ENCODE measurements around the gene DTD1.

Gene DTD1

GRCh38 chr20:18666803-18667415 lies 79.1 kb downstream of the DTD1 start:
- no peak for DNase-seq

GRCh38 chr20:18669241-18670019 lies 81.6 kb downstream of the DTD1 start:
- DNase-seq, result no peak

DNA sequence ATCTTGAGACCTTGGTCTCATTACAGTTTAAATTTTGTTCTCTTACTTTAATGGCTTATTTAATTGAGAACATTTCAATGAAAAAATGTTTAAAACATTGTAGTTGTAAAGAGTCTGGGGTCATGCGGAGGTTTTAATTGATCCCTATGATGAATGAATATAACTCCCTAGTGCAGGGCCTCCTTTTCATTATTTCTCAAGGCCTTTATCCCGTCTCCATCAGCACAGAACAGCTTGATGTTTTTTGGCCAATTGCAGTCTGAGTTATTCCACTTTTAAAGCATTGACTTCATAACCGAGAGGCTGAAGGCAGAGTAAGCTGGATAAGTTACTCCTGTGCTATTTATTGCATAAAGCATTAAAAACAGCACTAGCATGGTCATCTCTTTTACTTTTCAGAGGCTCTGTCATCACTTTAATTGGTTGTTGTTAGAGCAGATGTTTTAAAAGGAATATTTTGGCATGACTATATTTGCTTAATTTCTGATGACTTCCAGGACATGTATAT lies 83.4 kb downstream of the DTD1 start:
- DNase-seq, result no peak

DNA sequence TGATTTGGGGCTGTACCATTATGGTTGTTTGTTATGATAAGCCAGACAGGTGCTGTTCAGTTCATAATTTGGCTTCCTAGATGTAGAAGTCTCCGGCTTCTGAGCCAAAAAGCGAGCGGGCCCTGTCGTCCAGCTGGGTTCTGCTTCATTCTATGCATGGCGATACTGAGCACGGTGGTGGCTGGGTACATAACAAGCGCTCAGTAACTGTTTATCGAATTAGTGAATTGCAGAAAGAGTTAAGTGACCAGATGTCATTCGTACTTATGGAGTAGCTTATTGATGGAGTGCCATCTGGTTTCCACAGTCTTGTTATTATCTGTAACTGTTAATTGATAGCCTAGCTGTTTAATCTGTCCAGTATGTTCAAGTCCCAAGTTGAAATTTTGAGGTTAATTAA lies 85.0 kb downstream of the DTD1 start:
- DNase-seq, result no peak

GRCh38 chr20:18676396-18676795 lies 88.5 kb downstream of the DTD1 start:
- DNase-seq, result no peak

- no peak for DNase-seq
Observed at GRCh38 chr20:18677126-18677525, 89.3 kb downstream of the DTD1 start.

GRCh38 chr20:18678549-18679419 lies 90.9 kb downstream of the DTD1 start:
- DNase-seq, result no peak

GRCh38 chr20:18683839-18684238 lies 96.0 kb downstream of the DTD1 start:
- no peak for DNase-seq

DNA sequence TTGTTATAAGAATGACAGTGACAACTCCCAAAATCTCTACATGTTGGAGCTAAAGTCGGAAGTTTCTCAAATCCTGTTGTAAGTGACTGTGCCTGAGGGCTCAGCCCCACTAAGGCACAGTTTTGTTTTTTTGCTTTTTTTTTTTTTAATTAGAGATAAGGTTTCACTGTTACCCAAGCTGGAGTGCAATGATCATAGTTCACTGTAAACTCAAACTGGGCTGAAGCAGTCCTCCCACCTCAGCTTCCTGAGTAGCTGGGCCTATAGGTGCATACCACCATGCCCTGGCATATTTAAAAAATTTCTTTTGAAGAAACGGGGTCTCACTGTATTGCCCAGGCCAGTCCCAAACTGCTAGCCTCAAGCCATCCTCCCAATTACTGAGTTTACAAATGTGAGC lies 96.9 kb downstream of the DTD1 start:
- DNase-seq, result no peak

DNA sequence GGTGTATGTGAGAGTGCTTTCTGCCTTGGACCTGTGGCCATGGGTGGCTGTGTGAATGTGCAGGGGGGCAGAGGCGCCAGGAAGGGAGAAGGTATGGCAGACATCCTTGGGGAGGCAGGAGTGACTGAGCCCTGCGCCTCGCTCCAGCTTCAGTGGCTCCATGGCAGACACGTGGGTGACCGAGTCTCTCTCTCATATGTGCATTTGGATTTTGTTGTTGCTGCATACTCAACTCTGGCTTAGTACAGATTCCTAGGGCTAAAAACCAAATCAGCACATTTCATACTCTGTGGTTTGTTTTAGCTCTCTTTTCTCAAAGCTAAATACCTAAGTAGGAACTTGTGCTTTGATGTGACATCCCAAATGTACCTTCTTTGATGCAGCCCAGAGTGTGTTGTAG lies 97.6 kb downstream of the DTD1 start:
- DNase-seq, result no peak

GRCh38 chr20:18686696-18687095 lies 98.8 kb downstream of the DTD1 start:
- DNase-seq, result no peak

DNA sequence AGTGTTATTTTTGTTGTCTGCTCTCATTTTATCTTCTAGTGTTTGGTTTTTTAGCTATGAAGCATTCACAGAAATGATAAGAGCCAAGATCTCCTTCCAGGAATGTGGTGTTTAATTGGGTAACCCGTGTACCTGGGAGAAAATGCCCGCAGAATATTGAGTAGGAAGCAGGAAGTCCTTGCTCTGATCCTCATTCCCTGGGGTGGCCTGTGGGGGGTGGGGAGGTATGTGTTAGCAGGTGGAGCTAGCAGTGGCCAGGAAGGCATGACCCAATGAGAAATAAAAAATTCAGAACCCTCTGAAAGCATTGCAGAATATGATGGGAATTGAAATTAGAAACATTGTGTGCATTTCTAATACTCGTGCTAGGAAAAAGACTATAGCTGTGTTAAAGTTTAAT lies 100.8 kb downstream of the DTD1 start:
- DNase-seq, result no peak

GRCh38 chr20:18689557-18689956 lies 101.7 kb downstream of the DTD1 start:
- no peak for DNase-seq

GRCh38 chr20:18692447-18692846 lies 104.6 kb downstream of the DTD1 start:
- no peak for DNase-seq

GRCh38 chr20:18694071-18694470 lies 106.2 kb downstream of the DTD1 start:
- no peak for DNase-seq

DNA sequence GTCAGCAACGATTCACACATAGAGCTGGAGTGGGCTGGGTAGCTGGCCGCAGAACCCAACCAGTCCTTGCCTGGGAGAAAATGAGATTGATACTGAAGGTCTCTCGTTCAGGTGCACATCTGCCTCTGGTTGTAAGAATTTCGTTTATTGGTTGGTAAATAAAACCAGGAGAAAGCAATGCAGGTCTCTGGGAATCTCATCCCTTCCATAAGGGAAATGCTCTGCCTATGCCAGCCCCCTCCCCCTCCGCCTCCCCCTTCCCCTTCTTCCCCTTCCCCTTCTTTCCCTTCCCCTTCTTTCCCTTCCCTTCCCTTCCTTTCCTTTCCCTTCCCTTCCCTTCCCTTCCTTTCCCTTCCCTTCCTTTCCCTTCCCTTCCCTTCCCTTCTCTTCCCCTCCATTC lies 107.3 kb downstream of the DTD1 start:
- no peak for DNase-seq

GRCh38 chr20:18698735-18699380 lies 111.0 kb downstream of the DTD1 start:
- no peak for DNase-seq

DNA sequence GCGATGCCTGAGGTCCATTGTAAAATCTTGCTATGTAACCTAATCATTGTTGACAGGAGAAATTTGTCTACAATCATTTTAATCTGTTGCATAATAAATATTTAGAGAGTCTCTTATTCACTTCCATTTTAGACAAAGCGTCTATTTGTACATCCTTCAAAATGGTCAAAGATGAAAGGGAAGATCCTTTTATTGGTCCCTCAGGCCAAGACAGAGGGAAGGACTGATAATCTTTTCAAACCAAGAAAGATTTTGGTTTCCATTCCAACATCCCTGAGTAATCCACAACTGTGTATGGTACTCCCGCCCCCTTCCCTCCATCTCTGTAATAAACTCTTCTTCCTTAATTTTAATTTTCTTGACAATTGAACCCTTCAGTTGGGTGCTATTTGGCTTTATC lies 114.1 kb downstream of the DTD1 start:
- no peak for DNase-seq

GRCh38 chr20:18702736-18703135 lies 114.9 kb downstream of the DTD1 start:
- no peak for DNase-seq

DNA sequence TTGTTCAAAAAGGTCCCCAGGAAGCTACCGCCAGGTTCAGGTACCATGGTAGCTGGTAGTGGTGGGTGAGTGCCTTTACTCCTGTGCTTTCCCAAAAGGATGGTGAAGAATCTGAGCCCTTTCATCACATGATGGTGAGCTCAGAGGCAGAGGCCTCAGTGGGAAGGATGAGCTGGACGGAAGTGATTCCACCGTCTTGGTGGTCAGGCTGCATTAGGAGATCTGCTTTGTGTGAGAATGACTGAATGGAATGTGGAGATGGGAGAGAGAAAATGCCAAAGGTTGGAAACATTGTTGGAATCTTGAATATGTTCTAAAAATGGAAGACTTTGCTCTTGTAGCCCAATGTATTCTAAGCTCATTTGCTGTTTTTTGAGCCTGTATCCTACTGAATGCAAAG lies 117.6 kb downstream of the DTD1 start:
- no peak for DNase-seq

- DNase-seq, result no peak
Observed at GRCh38 chr20:18705910-18706309, 118.1 kb downstream of the DTD1 start.

- no peak for DNase-seq
Observed at GRCh38 chr20:18712131-18712530, 124.3 kb downstream of the DTD1 start.

DNA sequence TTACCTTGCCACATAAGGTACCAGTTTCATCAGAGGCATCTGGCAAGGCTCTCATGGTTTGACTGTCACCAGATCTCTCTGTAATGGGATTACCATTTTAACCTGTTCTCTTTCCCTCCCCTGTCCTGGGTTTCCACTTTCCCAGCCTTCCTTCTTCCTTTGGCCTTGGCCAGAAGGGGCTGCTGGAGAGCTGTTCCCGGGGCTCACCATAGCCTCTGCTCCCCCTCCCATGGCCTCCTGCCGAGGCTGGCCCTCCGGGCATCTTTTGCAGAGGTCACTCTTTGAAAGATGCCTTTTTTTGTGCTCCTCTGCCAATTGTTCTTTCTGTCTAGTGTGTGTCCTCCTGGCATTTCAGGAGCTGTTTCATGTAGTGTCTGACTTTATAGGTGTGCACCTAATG lies 125.0 kb downstream of the DTD1 start:
- DNase-seq, result no peak

Data from activated CD4-positive, alpha-beta T cell treated with anti-CD3 and anti-CD28 coated beads, Interleukin-2, amount 50 U/mL, for 1 hour (primary cell).